Transverse colon (tissue), 4 donors: Measurements from ENCODE around the gene NME5. TPM values are rescaled to one million over a fixed set of nuclear protein-coding genes. Genes with fewer than 3 reads are reported as not detected.

Experiments used
- DNase-seq: peaks from one replicate; pipeline ENCODE4 v3.0.0-alpha.2; 2019
- H3K27ac ChIP-seq, 4 donors: fragments of 200-600 bp; sonication (generic); 2 replicates each; pipeline ENCODE4 v1.5.1; 2016 to 2018; ENCODE audit warnings: inconsistent platforms in 4 of 4
- H3K27me3 ChIP-seq: fragments of 200-600 bp; sonication (generic); 2 replicates; pipeline ENCODE4 v1.5.1; 2017; ENCODE audit warnings: inconsistent platforms
- H3K36me3 ChIP-seq, 4 donors: fragments of 200-600 bp; sonication (generic); 2 replicates each; pipeline ENCODE4 v1.5.1; 2017 to 2019; ENCODE audit warnings: inconsistent platforms in 4 of 4
- H3K4me1 ChIP-seq, 4 donors: fragments of 200-600 bp; sonication (generic); 2 replicates each; pipeline ENCODE4 v1.5.1; 2017 to 2020; ENCODE audit warnings: inconsistent platforms in 4 of 4
- H3K4me3 ChIP-seq, 4 donors: fragments of 200-600 bp; sonication (generic); 1 replicate in 1 of 4; 2 replicates in 3 of 4; pipeline versions ENCODE4 v1.5.1 to v1.6.1; 2017 to 2019; ENCODE audit warnings: inconsistent platforms in 4 of 4
- H3K9me3 ChIP-seq, 2 donors: fragments of 200-600 bp; sonication (generic); 2 replicates each; pipeline ENCODE4 v1.5.1; 2017 to 2019; ENCODE audit warnings: inconsistent platforms in 2 of 2
- CTCF ChIP-seq, 5 experiments: fragments of 200-600 bp in 3 of 5; fragments of 450-650 bp in 2 of 5; sonication (generic) in 3 of 5; IDR thresholded peaks; 1 replicate in 2 of 5; 2 replicates in 3 of 5; pipeline ENCODE4 v1.5.1; 2016 to 2017; ENCODE audit warnings: antibody characterized with exemption in 5 of 5, inconsistent platforms in 3 of 5, mild to moderate bottlenecking in 2 of 5, moderate library complexity in 1 of 5
- EP300 ChIP-seq: sonication (generic); formaldehyde crosslinking; IDR thresholded peaks from one replicate; pipeline ENCODE4 v1.6.1; 2017; ENCODE audit warnings: antibody characterized with exemption, low read depth
- POLR2A ChIP-seq: fragments of 450-650 bp; IDR thresholded peaks from one replicate; pipeline ENCODE4 v1.6.1; 2016; ENCODE audit warnings: antibody characterized with exemption, mild to moderate bottlenecking, moderate library complexity
- POLR2AphosphoS5 ChIP-seq, 3 donors: sonication (generic); formaldehyde crosslinking; IDR thresholded peaks; one replicate each; pipeline ENCODE4 v1.6.1; 2016; ENCODE audit warnings: antibody characterized with exemption in 3 of 3
- WGBS, 2 donors: methylation state at CpG; one replicate each; pipeline ENCODE4 v1.1.5; 2018; ENCODE audit warnings: low coverage in 1 of 2; 5-methylcytosine and 5-hydroxymethylcytosine counted together
- in situ Hi-C, 4 donors: fragments of 200-750 bp; cut with MboI; loops; one replicate each; pipeline versions ENCODE4 v1.15.0 to v1.15.1; 2017; ENCODE audit warnings: low sequenced_read_pairs in 3 of 4, low pct_ligation_motif_present in 1 of 4, low pct_unique_long_range_greater_than_20kb in 1 of 4
- intact Hi-C: fragments of 100-400 bp; cut with DNase I; formaldehyde crosslinking; loops from one replicate; pipeline ENCODE4 v1.15.1; 2023; ENCODE audit warnings: low total_unique reads
- total RNA-seq, 4 donors: library from RNA; depleted of rRNA; stranded (reverse); fragments of >200 nt; gene quantifications; one replicate each; pipeline ENCODE4 v1.1.0, GENCODE V29; 2016

NME5 gene
- total RNA-seq, 4 donors from 2014 or later, result not detected

DNA sequence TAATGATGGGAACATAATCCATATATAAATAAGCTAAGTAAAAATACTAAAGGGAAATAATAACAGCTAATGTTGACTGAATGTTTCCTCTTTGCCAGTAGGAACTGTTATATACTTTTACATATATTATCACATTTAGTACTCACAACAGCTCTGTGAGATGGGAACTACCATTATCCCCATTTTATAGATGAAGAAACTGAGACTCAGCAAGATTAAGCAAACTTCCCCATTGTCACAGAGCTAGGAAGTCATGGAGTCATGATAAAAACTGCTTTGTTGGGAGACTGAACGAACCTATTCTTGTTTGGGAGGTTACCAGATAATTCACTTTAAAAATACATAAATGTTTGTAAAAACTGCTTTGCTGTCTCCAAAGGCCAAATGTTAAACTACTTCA, 32.0 kb downstream of the NME5 start:
- WGBS, 2 donors, result 65 to 67% methylated on average over 1 of the region's 1 CpG
- in situ Hi-C loops, result no loop called here
- H3K4me1 ChIP-seq, result peaks cover 0 to 3% (median 0%) of the 10 kb centered on the region in 4 donors
- intact Hi-C loops, result no loop called here
- peaks cover 5% of the 10 kb centered on the region for H3K27me3 ChIP-seq
- TF ChIP-seq CTCF (IDR thresholded peaks at IDR 0.05) (no peak), POLR2AphosphoS5 (IDR thresholded peaks at IDR 0.05) (no peak), EP300 (no peak), POLR2A (no peak)
- no peak overlapping the region for H3K27ac ChIP-seq
- H3K4me3 ChIP-seq, result no peak overlapping the region
- no peaks in the 10 kb centered on the region for H3K36me3 ChIP-seq
- H3K9me3 ChIP-seq, result no peaks in the 10 kb centered on the region
- no peak for DNase-seq

- Histone ChIP-seq H3K36me3 (no peaks in the 10 kb centered on the region), H3K4me1 (no peaks in the 10 kb centered on the region), H3K27me3 (no peaks in the 10 kb centered on the region), H3K4me3 (no peak overlapping the region), H3K27ac (no peak overlapping the region), H3K9me3 (no peaks in the 10 kb centered on the region)
- intact Hi-C loops, result no loop called here
- WGBS, 2 donors, result 83 to 90% methylated on average over 2 to 6 of the region's 6 CpGs
- TF ChIP-seq POLR2A, result no peak
- TF ChIP-seq EP300, result no peak
- TF ChIP-seq CTCF (IDR thresholded peaks at IDR 0.05), result no peak
- TF ChIP-seq POLR2AphosphoS5 (IDR thresholded peaks at IDR 0.05), result no peak
- no peak for DNase-seq
- in situ Hi-C loops, result no loop called here
Measured at GRCh38 chr5:138105709-138106108, 33.5 kb downstream of the NME5 start.

- Histone ChIP-seq H3K9me3 (no peaks in the 10 kb centered on the region), H3K36me3 (no peaks in the 10 kb centered on the region), H3K27me3 (no peaks in the 10 kb centered on the region), H3K4me3 (no peak overlapping the region), H3K4me1 (no peaks in the 10 kb centered on the region), H3K27ac (no peak overlapping the region)
- intact Hi-C loops, result no loop called here
- WGBS, 2 donors, result 18 to 36% methylated on average over 3 of the region's 3 CpGs
- in situ Hi-C loops, result no loop called here
- TF ChIP-seq EP300 (no peak), POLR2AphosphoS5 (IDR thresholded peaks at IDR 0.05) (no peak), POLR2A (no peak), CTCF (IDR thresholded peaks at IDR 0.05) (no peak)
- DNase-seq, result no peak
Measured at GRCh38 chr5:138103319-138103637, 36.0 kb downstream of the NME5 start.

GRCh38 chr5:138102454-138103318, 36.5 kb downstream of the NME5 start:
- Histone ChIP-seq H3K4me1 (no peaks in the 10 kb centered on the region), H3K9me3 (no peaks in the 10 kb centered on the region), H3K36me3 (no peaks in the 10 kb centered on the region), H3K4me3 (no peak overlapping the region), H3K27me3 (no peaks in the 10 kb centered on the region), H3K27ac (no peak overlapping the region)
- no peak for DNase-seq
- WGBS, 2 donors, result 36 to 39% methylated on average over 5 to 7 of the region's 7 CpGs
- TF ChIP-seq POLR2AphosphoS5 (IDR thresholded peaks at IDR 0.05) (no peak), POLR2A (no peak), EP300 (no peak), CTCF (IDR thresholded peaks at IDR 0.05) (no peak)
- in situ Hi-C loops (no loop called here), intact Hi-C loops (no loop called here)
